NCI-H1694 treated with DMSO at 0.1 percent for 48 hours (cell line): ENCODE measurements around the gene NYNRIN.
"Not testable (repeated sequence)": the region's sequence is repeated elsewhere in the genome, so short reads cannot be mapped to it uniquely, and the experiment has no call there.

Experiments
- DNase-seq: peaks from one replicate; lab custom pipeline; 2025; lab: John Stamatoyannopoulos, UW

NYNRIN gene

DNA sequence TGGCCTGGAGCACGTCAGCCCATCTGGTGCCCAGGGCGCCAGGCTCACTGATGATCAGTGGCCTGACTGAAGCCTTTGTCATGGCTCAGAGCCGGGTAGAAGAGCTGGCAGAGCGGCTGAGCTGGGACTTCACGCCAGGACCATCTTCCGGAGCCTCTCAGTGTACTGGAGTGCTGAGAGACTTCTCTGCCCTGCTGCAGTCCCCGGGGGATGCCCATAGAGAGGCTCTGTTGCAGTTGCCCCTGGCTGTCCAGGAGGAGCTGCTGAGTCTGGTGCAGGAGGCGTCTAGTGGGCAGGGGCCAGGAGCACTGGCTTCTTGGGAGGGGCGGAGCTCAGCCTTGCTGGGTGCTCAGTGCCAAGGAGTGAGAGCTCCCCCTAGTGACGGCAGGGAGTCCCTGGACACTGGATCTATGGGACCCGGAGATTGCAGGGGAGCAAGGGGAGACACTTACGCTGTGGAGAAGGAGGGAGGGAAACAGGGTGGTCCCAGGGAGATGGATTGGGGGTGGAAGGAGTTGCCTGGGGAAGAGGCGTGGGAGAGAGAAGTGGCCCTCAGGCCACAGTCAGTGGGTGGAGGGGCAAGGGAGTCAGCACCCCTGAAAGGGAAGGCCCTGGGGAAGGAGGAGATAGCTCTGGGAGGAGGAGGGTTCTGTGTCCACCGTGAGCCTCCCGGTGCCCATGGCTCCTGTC is 32.9 kb downstream of the NYNRIN start:
- peak; percentile 83 for DNase-seq

DNA sequence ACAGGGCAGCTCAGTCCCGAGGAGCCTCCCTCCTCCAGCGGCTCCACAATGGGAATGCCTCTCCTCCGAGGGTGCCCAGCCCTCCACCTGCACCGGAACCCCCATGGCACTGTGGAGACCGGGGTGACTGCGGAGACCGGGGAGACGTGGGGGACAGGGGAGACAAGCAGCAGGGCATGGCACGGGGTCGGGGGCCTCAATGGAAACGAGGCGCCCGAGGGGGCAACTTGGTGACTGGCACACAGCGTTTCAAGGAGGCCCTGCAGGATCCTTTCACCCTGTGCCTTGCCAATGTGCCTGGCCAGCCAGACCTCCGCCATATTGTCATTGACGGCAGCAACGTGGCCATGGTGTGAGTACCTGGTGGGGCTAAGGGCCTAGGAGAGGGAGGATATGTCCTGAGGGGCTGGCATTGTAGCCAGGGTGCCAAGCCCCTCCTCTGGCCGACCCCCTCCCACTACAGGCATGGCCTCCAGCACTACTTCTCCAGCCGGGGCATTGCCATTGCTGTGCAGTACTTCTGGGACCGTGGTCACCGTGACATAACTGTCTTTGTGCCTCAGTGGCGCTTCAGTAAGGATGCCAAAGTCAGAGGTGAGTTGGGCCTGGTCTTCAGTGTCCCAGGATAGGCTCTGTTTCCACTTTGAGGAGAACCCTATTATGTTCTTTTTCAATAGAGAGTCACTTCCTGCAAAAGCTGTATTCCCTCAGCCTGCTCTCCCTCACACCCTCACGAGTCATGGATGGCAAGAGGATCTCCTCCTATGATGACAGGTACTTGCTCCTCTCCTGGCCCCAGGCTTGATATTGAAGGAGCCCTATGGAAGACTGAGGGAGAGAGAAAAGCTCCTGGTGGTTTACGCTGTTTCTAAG is 33.7 kb downstream of the NYNRIN start:
- no peak for DNase-seq

- DNase-seq: no peak
Measured at GRCh38 chr14:24434036-24434435, 35.2 kb downstream of the NYNRIN start.

- no peak for DNase-seq
Measured at GRCh38 chr14:24434676-24435075, 35.9 kb downstream of the NYNRIN start.

- no peak for DNase-seq
Measured at GRCh38 chr14:24435192-24435810, 36.5 kb downstream of the NYNRIN start.

- no peak for DNase-seq
Measured at GRCh38 chr14:24435998-24436354, 37.2 kb downstream of the NYNRIN start.

- DNase-seq: peak; percentile 68
Measured at GRCh38 chr14:24436355-24437019, 37.7 kb downstream of the NYNRIN start.

DNA sequence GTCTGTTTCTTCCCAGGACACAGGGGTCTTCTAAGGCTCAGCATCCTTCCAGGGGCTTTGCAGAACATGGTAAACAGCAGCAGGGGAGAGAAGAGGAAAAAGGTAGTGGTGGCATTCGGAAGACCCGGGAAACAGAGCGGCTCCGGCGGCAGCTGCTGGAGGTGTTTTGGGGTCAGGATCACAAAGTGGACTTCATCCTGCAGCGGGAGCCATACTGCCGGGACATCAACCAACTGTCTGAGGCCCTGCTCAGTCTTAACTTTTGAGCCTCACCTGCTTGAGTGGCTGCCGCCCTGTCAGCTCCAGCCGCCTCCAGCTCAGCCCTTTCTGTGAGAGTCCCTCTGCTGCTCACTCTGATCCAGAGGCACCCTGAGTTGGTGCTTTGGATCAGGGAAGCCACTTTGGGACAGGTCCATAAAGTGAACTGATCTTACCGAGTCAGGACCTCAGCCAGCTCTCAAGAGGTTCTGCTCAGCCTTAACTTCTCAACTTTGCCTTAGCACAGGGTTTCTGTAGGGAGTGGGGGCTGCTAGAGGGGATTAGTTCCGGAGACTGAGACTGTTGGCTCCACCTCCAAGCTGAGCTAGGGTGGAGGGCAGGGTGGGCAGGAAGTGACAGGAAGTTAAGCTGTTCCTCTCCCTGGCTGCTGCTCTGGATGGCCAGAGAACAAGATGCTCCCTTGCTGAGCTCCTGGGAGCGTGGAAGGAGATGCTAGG is 38.4 kb downstream of the NYNRIN start:
- DNase-seq: no peak

DNA sequence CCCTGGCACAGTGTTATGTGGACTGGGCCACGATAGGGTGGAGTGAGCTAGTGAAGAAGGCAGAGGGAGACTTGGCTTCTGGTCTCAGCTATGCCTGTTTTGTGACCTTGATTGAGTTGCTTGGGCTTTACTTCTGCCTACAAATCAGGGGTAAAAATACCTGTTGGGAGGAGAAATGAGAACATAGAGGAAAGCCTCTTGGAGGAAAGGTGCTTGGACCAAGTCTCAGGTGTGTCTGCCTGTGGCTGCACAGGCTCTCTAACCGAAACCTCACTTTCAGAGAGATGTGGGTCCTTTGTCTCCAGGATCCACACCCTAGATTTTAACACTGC is 38.9 kb downstream of the NYNRIN start:
- DNase-seq: no peak

DNA sequence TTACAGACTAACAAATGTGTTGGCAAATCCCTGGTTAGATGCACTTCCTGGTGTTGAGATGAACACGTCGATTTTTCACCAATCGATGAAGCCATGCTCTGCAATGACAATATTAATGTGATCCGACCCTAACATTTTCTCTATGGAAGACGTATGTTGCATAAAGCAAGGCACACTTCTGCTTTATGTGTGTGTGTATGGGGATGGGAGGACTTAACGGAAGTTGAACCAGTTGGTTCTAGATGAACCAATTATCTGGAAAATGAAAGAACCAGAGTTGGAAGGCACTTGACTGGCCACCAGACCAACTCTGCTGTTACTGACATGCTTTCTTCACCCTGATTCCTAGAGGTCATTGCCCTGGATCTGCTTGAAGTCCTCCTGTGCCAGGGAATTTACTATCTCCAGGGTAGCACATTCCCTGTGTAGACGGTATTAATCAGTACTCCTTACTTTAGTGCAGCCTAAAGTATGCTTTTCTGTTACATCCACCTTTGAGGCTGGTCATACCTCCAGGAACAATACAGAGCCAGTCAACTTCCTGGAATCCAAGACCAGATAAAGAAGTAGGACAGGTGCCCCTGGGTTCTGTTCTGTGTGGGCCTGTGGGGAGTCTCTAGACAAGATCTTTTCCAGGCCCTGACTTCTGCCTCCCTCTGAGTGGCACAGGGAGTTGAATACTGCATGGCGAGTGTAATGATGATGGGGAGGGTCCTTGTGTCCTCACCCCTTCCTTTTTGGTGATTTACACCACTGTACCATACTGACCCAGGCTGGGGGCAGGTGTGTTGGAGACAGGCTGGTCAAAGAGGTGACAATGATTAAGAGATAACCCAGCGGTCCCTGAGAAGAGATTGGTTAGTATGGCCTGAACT is 39.7 kb downstream of the NYNRIN start:
- no peak for DNase-seq

DNA sequence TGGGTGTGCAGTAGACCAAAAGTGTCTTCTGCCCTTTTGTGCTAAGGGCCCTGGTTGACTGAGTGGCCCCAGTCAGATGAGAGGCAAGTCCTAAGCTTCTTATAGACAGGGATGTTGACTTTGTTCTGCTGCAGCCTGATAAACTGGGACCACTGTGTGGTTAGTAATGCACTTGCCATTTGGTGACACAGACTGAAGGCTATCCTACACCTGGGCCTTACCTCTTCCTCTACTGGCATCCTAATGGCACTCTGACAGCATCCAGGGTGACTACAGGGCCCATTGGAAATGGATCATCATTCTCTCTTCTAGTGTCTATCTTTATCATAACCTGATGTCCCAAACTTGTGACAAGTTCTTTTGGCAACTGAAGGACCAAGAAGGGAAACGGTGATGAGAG is 40.5 kb downstream of the NYNRIN start:
- DNase-seq: no peak

DNA sequence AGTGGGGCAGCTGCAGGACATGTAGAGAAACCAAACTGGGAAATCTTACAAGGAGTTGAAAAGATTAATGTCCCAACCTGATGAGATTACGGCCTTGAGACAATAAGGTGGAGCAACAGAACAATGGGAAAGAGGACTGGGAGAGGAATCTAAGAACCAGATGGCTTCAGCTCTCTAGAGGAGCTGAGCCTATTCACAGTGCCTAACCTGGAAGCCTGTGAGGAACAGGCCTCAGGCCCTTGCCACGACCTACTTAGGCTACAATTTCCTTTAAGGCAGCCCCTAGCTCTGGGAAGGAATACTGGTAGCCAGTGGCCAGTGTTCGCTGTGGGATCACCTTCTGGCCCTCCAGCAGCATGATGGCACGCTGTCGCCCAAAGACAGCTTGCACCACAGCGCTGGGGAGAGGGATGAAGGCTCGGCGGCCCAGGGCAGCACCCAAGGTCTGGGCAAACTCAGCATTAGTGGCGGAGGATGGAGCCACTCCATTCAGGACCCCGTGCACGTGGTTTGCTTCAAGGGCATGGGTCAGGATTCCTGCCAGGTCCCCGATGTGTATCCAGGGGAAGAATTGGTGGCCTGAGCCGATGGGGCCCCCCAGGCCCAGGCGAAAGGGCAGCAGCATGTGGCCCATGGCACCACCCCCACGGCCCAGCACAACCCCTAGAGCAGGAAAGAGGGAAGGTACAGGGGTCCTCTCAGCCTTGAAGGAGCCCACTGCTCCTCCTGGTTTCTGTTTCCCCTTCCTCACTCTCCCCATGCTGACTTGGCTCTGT is 41.2 kb downstream of the NYNRIN start:
- no peak for DNase-seq

- no peak for DNase-seq
Measured at GRCh38 chr14:24440606-24441399, 42.0 kb downstream of the NYNRIN start.

DNA sequence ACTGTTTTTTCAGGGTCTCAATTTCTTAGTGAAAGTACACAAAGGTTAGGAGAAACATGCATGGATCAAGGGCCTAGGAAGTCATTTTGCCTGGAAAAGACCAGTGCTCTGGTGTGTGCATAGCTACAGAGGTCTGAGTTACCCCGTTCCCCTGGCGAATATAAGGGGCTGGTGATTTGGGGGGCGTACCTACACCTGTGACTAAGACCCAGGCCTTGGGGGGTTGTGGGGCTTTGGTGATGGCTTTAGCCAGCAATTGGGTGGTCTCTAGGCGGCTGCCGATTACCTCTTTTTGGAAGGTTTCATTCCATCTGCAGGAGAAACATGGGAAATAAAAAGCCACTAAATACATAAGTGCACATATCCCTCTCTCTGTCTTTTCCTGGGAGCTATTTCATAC is 42.7 kb downstream of the NYNRIN start:
- DNase-seq: no peak

DNA sequence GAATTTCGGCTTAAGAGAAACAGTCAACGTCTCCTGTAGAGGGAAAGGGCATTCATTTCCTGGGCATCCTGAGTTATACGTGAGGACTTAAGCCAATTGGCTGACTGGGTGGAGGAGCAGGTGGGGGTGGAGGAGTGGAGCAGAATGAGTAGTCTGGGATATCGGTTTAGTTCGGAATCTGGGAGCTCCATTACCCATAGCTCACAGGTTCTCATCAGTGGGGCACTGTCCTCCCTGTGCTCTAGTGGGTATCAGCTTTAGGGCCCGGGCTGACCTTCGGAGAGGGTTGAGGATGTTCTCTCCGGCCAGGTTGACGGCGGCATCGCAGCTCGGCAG is 43.1 kb downstream of the NYNRIN start:
- peak; percentile 52 for DNase-seq

DNA sequence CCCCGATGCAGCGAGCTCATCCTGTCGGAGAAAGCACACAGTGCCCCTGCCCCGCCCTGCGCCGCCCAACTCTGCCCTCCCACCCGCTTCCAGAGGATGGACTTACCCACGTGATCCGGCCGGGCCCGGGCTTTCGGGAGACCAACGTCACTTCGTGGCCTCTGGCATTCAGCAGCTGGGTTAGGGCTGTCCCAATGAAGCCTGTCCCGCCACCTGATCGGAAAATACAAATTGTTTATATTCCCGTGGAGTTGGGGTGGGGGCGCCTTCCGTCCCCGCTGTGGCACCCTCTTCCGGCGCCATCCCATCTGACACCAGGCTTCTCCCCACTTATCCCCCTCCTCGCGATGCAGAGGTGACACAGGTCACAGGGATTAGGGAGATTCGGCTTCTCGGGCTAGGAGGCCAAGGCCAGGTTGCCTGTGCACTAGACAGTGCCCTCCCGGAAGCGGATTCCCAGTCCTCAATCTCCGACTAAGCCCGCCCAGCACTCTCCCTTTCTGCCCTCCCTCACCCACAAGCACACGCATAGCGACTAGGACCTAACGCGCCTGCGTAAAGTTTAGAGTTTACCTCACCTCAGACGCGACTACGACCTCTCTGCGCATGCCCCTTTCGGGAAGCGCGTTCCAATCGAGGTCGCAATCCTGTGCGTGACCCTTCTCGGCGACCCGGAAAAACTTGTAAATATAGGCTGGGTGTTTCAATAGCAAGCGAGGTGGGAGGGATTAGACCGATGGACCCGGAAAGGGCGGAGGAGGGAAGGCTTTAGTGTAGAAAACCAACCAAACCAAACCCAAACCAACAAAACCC is 43.6 kb downstream of the NYNRIN start, which contains the start of gene SDR39U1:
Gene SDR39U1, minus strand, starts transcription at position 537 of the 813 bp plus-strand sequence. Its CDS starts 7 bp downstream, at position 530.
- DNase-seq: peak; percentile 99

DNA sequence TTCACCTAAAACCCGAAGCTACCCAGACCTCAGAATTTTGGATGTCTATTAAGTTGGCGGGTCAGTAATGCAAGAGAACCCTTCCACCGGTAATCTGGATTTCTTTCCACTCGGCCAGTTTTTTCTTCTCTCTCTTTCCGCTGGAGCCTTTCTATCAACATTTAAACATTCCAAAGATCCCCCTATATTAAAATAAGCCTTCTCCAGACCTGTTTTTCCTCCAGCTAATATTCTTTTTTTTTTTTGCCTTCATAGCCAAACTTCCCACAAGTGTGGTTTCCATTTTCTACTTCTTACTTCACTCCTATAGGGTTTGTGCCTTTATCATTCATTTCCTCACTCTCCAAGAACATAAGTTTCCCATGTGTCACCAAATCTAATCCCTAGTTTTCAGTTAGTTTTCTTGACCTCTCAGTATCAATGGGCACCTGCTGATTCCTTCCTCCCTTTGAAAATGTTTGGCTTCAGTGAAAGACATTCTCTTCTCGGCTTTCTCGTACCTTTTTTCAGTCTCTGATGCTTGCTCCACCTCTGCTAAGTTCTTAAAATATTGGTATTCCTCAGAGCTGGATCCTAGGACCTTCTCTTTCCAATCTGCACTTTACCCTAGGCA is 44.4 kb downstream of the NYNRIN start:
- DNase-seq: no peak

- DNase-seq: not testable (repeated sequence)
Measured at GRCh38 chr14:24450828-24451227, 52.0 kb downstream of the NYNRIN start.
